Endodermal cell (in vitro differentiated cells): ENCODE measurements around the gene ZNF236. TPM values are rescaled to one million over a fixed set of nuclear protein-coding genes. Genes with fewer than 3 reads are reported as not detected.

Source experiments
- DNase-seq: peaks from one replicate; pipeline ENCODE4 v3.0.0-alpha.2; 2017
- H3K27ac ChIP-seq: 2 replicates; pipeline ENCODE4 v1.5.1; 2013; ENCODE audit warnings: mild to moderate bottlenecking, low read depth, low read length, moderate library complexity
- H3K27me3 ChIP-seq: 2 replicates; pipeline ENCODE4 v1.6.1; 2013; ENCODE audit warnings: mild to moderate bottlenecking, low read length, moderate library complexity; ENCODE audit not compliant: insufficient read depth, control insufficient read depth, poor library complexity, severe bottlenecking
- H3K36me3 ChIP-seq: 2 replicates; pipeline ENCODE4 v1.7.0; 2013; ENCODE audit warnings: mild to moderate bottlenecking, low read length, moderate library complexity; ENCODE audit not compliant: control insufficient read depth, insufficient read depth
- H3K4me1 ChIP-seq: one replicate; pipeline ENCODE4 v1.7.0; 2013; ENCODE audit warnings: low read length; ENCODE audit not compliant: control insufficient read depth, insufficient read depth
- H3K4me3 ChIP-seq: 2 replicates; pipeline ENCODE4 v1.5.1; 2013; ENCODE audit warnings: mild to moderate bottlenecking, low read length, moderate library complexity
- H3K9ac ChIP-seq: 2 replicates; pipeline ENCODE4 v1.6.1; 2013; ENCODE audit warnings: mild to moderate bottlenecking, low read length, moderate library complexity; ENCODE audit not compliant: poor library complexity, severe bottlenecking; ENCODE audit errors: extremely low read depth
- H3K9me3 ChIP-seq: 2 replicates; pipeline ENCODE4 v1.6.1; 2013; ENCODE audit warnings: mild to moderate bottlenecking, low read length, moderate library complexity; ENCODE audit not compliant: control insufficient read depth
- H3K27ac Mint-ChIP-seq: 2 replicates; pipeline ENCODE4 v1.8.0; 2020; ENCODE audit warnings: mixed read lengths
- H3K27me3 Mint-ChIP-seq: 2 replicates; pipeline ENCODE4 v1.8.0; 2021; ENCODE audit warnings: mild to moderate bottlenecking, mixed read lengths; ENCODE audit not compliant: insufficient read depth
- H3K36me3 Mint-ChIP-seq: 2 replicates; pipeline ENCODE4 v1.8.0; 2020; ENCODE audit warnings: low read depth, mixed read lengths
- H3K4me1 Mint-ChIP-seq: 2 replicates; pipeline ENCODE4 v1.8.0; 2020; ENCODE audit warnings: mixed read lengths
- H3K4me3 Mint-ChIP-seq: 2 replicates; pipeline ENCODE4 v1.8.0; 2020; ENCODE audit warnings: mild to moderate bottlenecking, moderate library complexity, mixed read lengths
- H3K9me3 Mint-ChIP-seq: 2 replicates; pipeline ENCODE4 v1.8.0; 2020; ENCODE audit warnings: mild to moderate bottlenecking, mixed read lengths
- WGBS, 2 experiments: methylation state at CpG; one replicate each; pipeline versions ENCODE4 v1.1.5 to v1.1.7; 2013; ENCODE audit warnings: missing lambda C conversion rate in 2 of 2, mixed read lengths in 1 of 2; ENCODE audit not compliant: insufficient coverage in 1 of 2, insufficient read length in 1 of 2; 5-methylcytosine and 5-hydroxymethylcytosine counted together
- total RNA-seq, 2 donors: library from RNA; stranded (reverse); fragmentation: NEBNext Ultra II Directional in 1 of 2; extraction: Animal tissue kit (Norgen Biotek cat#: 25700) in 1 of 2; gene quantifications; 2 replicates in 1 of 2; 3 replicates in 1 of 2; pipeline ENCODE4 v1.2.1, GENCODE V29; 2021
- TF ChIP-seq, protein P1 (sequence below): fragments of 200-600 bp; sonication (generic); conservative IDR thresholded peaks from 2 replicates; pipeline ENCODE4 v1.5.0; 2021; ENCODE audit warnings: antibody characterized with exemption, mild to moderate bottlenecking

The ZNF236 gene
- total RNA-seq, 2 donors from 2014 or later, result 27.0 to 28.3 TPM

DNA sequence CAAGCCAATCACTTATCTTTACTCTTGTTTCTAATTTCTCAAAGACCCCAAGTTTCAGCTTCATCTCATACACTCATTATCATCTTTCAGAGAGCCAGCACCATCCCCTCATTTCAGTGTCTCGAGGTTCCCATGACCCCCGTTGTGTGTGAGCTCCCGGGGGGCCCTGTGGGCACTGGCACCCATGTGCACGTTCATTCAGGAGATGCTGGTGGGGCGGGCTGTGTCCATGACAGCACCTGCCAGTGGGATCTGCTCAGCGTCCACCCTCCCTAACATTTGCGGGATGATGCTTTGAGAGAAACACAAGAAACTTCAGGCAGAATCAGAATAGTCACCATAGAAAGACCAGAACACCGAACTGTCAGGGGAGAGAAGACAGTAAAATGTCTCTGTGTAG, 189.8 kb downstream of the ZNF236 start:
- Histone ChIP-seq H3K4me1 (no peaks in the 10 kb centered on the region), H3K36me3 (no peaks in the 10 kb centered on the region), H3K27me3 (no peaks in the 10 kb centered on the region), H3K9me3 (no peaks in the 10 kb centered on the region), H3K9ac (no peak overlapping the region), H3K27ac (no peak overlapping the region), H3K4me3 (no peak overlapping the region)
- H3K4me3 Mint-ChIP-seq, result no peak overlapping the region
- H3K27me3 Mint-ChIP-seq, result no peaks in the 10 kb centered on the region
- peaks cover 15% of the 10 kb centered on the region for H3K4me1 Mint-ChIP-seq
- TF ChIP-seq, protein P1, sequence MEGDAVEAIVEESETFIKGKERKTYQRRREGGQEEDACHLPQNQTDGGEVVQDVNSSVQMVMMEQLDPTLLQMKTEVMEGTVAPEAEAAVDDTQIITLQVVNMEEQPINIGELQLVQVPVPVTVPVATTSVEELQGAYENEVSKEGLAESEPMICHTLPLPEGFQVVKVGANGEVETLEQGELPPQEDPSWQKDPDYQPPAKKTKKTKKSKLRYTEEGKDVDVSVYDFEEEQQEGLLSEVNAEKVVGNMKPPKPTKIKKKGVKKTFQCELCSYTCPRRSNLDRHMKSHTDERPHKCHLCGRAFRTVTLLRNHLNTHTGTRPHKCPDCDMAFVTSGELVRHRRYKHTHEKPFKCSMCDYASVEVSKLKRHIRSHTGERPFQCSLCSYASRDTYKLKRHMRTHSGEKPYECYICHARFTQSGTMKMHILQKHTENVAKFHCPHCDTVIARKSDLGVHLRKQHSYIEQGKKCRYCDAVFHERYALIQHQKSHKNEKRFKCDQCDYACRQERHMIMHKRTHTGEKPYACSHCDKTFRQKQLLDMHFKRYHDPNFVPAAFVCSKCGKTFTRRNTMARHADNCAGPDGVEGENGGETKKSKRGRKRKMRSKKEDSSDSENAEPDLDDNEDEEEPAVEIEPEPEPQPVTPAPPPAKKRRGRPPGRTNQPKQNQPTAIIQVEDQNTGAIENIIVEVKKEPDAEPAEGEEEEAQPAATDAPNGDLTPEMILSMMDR, result no peak
- DNase-seq, result no peak
- peaks cover 14% of the 10 kb centered on the region for H3K36me3 Mint-ChIP-seq
- H3K9me3 Mint-ChIP-seq, result no peaks in the 10 kb centered on the region
- no peak overlapping the region for H3K27ac Mint-ChIP-seq
- 93 to 100% methylated on average over 4 to 8 of the region's 8 CpGs for WGBS, 2 experiments

DNA sequence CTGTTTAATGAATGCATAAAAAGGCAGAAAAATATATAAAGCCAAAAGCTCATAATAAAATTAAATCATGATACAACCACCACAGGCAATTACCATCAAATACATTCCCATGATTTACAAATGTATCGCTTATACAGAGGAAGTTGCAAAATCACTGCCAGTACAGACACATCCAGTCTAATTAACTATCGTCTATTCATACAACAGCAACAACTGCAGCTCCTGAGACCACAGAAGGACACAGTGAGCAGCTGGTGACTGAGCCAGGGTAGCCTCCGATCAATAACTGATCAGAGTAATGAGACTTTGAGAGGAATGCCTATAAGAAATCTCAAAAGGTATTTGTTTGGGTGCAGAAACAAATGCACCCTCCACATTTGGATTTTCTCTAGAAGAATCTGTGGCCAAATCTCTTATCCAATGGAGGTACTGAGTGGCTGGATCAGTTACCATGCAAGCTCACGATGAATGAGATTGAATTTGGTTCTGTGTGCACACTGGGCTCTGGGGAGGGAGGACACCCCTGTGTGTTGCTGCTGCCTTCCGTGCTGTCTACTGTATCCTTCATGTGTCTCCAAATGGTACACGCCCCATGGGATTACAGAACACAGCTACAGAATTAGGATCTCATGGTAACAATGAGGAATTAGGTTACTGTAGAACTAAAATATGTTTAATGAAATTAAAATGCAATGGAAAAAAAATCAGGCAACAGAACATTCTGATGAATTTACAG, 190.6 kb downstream of the ZNF236 start:
- no peak overlapping the region for H3K9ac ChIP-seq
- no peaks in the 10 kb centered on the region for H3K27me3 ChIP-seq
- no peak overlapping the region for H3K27ac Mint-ChIP-seq
- no peaks in the 10 kb centered on the region for H3K4me1 ChIP-seq
- H3K4me1 Mint-ChIP-seq, result peaks cover 9% of the 10 kb centered on the region
- no peaks in the 10 kb centered on the region for H3K9me3 Mint-ChIP-seq
- H3K36me3 ChIP-seq, result no peaks in the 10 kb centered on the region
- no peak for DNase-seq
- H3K9me3 ChIP-seq, result no peaks in the 10 kb centered on the region
- no peaks in the 10 kb centered on the region for H3K27me3 Mint-ChIP-seq
- 97 to 100% methylated on average over 4 to 6 of the region's 6 CpGs for WGBS, 2 experiments
- TF ChIP-seq, protein P1, result no peak
- peaks cover 15% of the 10 kb centered on the region for H3K36me3 Mint-ChIP-seq
- no peak overlapping the region for H3K27ac ChIP-seq
- H3K4me3 ChIP-seq, result no peak overlapping the region
- H3K4me3 Mint-ChIP-seq, result no peak overlapping the region

DNA sequence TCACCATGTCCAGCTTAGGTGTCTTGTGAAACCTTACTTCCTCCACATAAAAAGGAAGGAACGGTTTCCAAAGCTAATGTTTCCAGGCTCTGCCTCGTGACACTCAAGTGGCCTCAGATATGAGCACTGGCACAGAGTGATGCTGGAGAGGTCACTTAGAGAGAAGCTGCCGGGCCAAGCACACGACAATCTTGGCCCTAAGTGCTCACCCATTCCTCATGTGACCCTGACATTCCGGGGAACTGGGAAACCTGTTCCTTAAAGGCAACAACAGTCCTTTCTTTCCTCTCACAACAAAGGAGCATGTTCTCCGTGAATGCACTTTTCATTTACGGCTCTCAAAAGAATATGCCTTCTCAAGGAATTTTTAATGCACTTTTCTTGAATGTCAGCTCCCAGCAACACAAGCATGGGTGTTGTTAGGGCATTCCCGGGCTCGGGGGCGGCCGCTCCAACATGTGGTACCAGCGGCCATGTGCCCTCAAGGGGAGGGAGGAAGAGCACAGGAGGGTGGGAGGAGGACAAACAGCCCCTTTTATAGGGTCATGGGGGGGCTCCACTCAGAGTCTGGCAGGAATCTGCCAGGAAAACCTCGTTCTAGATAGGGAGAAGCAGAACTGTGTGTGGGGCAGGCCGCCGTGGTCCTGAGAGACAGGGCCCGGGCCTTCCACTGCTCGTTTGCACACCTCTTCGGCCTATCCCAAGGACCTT, 191.6 kb downstream of the ZNF236 start:
- no peaks in the 10 kb centered on the region for H3K4me1 ChIP-seq
- H3K4me3 ChIP-seq, result no peak overlapping the region
- Mint-ChIP-seq H3K9me3 (no peaks in the 10 kb centered on the region), H3K27me3 (no peaks in the 10 kb centered on the region), H3K27ac (no peak overlapping the region), H3K36me3 (peaks cover 15% of the 10 kb centered on the region), H3K4me3 (no peak overlapping the region), H3K4me1 (peaks cover 9% of the 10 kb centered on the region)
- H3K9ac ChIP-seq, result no peak overlapping the region
- TF ChIP-seq, protein P1, result no peak
- 92% methylated on average over 10 to 18 of the region's 18 CpGs for WGBS, 2 experiments
- peak overlapping the region; percentile 16 for H3K27ac ChIP-seq
- no peak for DNase-seq
- H3K36me3 ChIP-seq, result no peaks in the 10 kb centered on the region
- no peaks in the 10 kb centered on the region for H3K27me3 ChIP-seq
- H3K9me3 ChIP-seq, result no peaks in the 10 kb centered on the region
